Activated CD8-positive, alpha-beta memory T cell treated with anti-CD3 and anti-CD28 coated beads, Interleukin-2, amount 50 U/mL, for 1 hour (primary cell): Measurements from ENCODE around the gene FAF1.
"Not testable (repeated sequence)": the region's sequence is repeated elsewhere in the genome, so short reads cannot be mapped to it uniquely, and the experiment has no call there.

Source experiments
- DNase-seq: peaks from one replicate; pipeline ENCODE4 v3.0.0-alpha.2; 2020; ENCODE audit errors: extremely low read depth

FAF1 gene

GRCh38 chr1:50910356-50910755 is 49.7 kb downstream of the FAF1 start:
- not testable (repeated sequence) for DNase-seq

- not testable (repeated sequence) for DNase-seq
Measured at GRCh38 chr1:50907610-50908009, 52.5 kb downstream of the FAF1 start.

- DNase-seq, result not testable (repeated sequence)
Measured at GRCh38 chr1:50906050-50906449, 54.0 kb downstream of the FAF1 start.

GRCh38 chr1:50902419-50902818 is 57.6 kb downstream of the FAF1 start:
- no peak for DNase-seq

- DNase-seq, result no peak
Measured at GRCh38 chr1:50901872-50902271, 58.2 kb downstream of the FAF1 start.

GRCh38 chr1:50898773-50899172 is 61.3 kb downstream of the FAF1 start:
- DNase-seq, result no peak

- no peak for DNase-seq
Measured at GRCh38 chr1:50894340-50894739, 65.7 kb downstream of the FAF1 start.

- no peak for DNase-seq
Measured at GRCh38 chr1:50893466-50893865, 66.6 kb downstream of the FAF1 start.

- not testable (repeated sequence) for DNase-seq
Measured at GRCh38 chr1:50887555-50887954, 72.5 kb downstream of the FAF1 start.

- no peak for DNase-seq
Measured at GRCh38 chr1:50880373-50880772, 79.7 kb downstream of the FAF1 start.

- DNase-seq, result no peak
Measured at GRCh38 chr1:50879137-50879536, 80.9 kb downstream of the FAF1 start.

GRCh38 chr1:50878434-50878833 is 81.6 kb downstream of the FAF1 start:
- DNase-seq, result no peak

- DNase-seq, result no peak
Measured at GRCh38 chr1:50877641-50878040, 82.4 kb downstream of the FAF1 start.

GRCh38 chr1:50873458-50874187 is 86.4 kb downstream of the FAF1 start:
- DNase-seq, result no peak

- not testable (repeated sequence) for DNase-seq
Measured at GRCh38 chr1:50864845-50865244, 95.2 kb downstream of the FAF1 start.

- DNase-seq, result no peak
Measured at GRCh38 chr1:50861772-50862171, 98.3 kb downstream of the FAF1 start.

- no peak for DNase-seq
Measured at GRCh38 chr1:50860702-50861101, 99.4 kb downstream of the FAF1 start.

- DNase-seq, result no peak
Measured at GRCh38 chr1:50860256-50860655, 99.8 kb downstream of the FAF1 start.

- no peak for DNase-seq
Measured at GRCh38 chr1:50859657-50860056, 100.4 kb downstream of the FAF1 start.

GRCh38 chr1:50858761-50859160 is 101.3 kb downstream of the FAF1 start:
- no peak for DNase-seq

- DNase-seq, result no peak
Measured at GRCh38 chr1:50857702-50858101, 102.4 kb downstream of the FAF1 start.

GRCh38 chr1:50853325-50853724 is 106.7 kb downstream of the FAF1 start:
- DNase-seq, result no peak

GRCh38 chr1:50852889-50853288 is 107.2 kb downstream of the FAF1 start:
- no peak for DNase-seq

- no peak for DNase-seq
Measured at GRCh38 chr1:50851466-50851865, 108.6 kb downstream of the FAF1 start.
